Stimulated activated CD8-positive, alpha-beta memory T cell treated with anti-CD3 and anti-CD28 coated beads, Interleukin-12 subunit alpha, Interleukin-12 subunit beta, amount 100 ng/mL, for 4 hours (primary cell): Measurements from ENCODE around the gene GPATCH3.
"Not testable (repeated sequence)": the region's sequence is repeated elsewhere in the genome, so short reads cannot be mapped to it uniquely, and the experiment has no call there.

Source experiments
- DNase-seq: peaks from one replicate; pipeline ENCODE4 v3.0.0-alpha.2; 2020; ENCODE audit warnings: low read depth

GPATCH3 gene

DNA sequence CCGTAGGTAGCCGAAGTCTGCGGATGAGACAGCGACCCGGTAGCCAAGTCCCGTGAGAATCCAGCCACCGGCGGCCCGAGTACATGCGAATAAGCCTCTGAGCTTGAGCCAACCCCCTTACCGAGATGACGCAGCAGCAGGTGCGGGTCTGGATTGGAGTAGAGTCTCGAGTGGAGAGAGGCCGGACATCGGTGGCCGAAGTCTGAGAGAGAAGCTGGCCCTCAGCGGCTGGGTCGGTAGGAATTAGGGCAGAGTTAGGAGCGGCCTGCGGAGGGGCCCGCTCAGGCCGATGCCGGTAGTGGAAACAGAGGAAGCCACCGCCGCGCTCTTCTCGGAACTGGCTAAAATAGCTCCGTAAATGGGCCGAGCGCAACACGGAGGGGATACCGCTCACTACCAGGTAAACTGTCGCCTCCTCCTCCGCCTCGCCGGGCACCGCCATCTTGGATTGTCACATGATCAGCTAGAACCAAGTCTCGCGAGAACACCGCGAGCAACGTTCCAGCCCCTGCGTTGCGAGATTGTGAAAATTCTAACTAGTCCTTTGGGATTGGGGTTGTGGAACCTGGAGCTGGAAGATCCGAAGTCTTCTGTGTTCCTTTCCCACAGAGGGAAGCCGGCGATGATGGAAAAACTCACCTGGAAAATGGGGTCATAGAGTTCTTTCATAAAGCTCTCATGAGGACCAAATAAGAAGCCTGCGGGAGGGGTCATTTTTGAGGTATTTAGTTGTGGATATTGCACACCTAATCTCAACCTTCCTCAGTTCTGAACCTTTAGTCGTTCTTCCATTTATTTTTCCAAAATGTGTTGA is at the start of gene GPATCH3:
Gene GPATCH3, minus strand, starts transcription at position 467 of the 814 bp plus-strand sequence. Its CDS starts 25 bp downstream, at position 442.
- DNase-seq, result peak; percentile 69

GRCh38 chr1:26949926-26950319 is 49.7 kb upstream of the GPATCH3 start:
- no peak for DNase-seq

- no peak for DNase-seq
These were observed 49.1 kb upstream of the GPATCH3 start for GRCh38 chr1:26949266-26949925.

DNA sequence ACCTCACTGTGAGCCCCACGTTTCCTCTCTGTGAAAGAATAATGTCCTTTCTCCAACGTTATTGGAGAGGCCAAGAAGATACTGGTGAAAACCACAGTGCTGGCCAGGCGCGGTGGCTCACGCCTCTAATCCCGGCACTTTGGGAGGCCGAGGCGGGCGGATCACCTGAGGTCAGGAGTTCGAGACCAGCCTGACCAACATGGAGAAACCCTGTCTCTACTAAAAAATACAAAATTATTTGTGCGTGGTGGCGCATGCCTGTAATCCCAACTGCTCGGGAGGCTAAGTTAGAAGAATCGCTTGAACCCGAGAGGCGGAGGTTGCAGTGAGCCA is 48.4 kb upstream of the GPATCH3 start:
- DNase-seq, result not testable (repeated sequence)

- no peak for DNase-seq
These were observed 46.0 kb upstream of the GPATCH3 start for GRCh38 chr1:26946270-26946669.

DNA sequence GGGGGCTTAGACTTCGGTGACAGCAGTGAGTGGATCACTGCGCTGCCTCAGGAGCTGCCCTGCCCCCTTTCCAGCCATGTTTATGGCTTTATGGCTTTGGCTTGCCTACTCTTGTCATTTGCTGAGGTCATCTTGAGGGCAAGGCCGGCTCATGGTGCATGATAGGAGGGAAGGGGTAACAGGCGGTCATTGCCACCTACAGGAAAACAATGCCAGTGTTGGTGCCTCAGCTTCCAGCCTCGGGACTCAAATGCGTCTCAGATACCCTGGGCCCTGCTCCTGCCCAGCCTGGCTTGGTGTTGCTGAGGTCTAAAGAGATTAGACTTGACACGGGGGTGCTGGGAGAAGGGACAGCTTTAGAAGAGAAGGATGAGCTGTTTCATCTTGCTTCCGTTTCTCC is 45.5 kb upstream of the GPATCH3 start:
- DNase-seq, result no peak

DNA sequence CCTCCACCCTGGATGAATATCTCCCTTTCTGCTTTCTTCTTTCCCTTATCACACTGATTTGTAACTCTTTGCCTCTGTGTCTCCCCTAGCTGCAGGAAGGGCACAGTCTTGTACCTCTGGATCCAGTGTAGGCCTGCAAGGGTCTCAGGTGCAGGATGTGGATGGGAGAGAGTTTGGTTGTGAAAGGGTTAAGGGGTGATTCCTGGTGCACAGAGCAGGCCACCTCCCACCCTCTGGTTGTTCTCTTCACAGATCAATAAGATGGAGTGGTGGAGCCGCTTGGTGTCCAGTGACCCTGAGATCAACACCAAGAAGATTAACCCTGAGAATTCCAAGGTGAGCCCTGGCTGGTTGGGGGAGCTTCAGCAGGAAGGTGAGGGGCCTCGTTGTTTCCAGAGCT is 44.9 kb upstream of the GPATCH3 start:
- no peak for DNase-seq

GRCh38 chr1:26942656-26943055 is 42.4 kb upstream of the GPATCH3 start:
- DNase-seq, result no peak

DNA sequence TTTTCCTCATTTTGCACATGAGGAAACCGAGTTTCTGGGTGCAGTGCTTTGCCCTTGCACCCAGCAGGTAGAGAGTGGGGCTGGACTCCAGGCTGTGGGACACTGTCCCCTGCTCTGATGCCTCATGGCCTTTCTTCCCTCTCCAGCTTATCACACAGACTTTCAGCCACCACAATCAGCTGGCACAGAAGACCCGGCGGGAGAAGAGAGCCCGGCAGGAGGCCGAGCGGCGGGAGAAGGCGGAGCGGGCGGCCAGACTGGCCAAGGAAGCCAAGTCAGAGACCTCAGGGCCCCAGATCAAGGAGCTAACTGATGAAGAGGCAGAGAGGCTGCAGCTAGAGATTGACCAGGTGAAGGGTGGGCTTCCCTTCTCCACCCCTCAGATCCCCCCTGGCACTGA is 41.0 kb upstream of the GPATCH3 start:
- no peak for DNase-seq

DNA sequence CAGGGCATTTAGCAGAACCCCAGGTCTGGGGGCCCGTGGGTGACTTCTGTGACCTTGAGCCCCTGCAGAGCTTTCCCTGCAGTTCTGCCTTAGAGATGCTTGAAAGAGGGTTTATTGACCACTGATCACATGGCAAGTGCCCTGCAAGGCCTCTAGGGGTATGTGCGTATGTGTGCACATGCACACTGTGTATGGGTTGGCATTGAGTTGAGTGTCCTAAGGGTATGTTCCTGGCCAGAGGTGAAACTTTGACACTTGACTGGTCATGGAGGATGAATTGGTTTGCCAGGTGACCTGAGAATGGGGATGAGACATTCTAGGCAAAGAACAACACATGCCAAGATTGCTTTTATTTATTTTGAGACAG is 38.4 kb upstream of the GPATCH3 start:
- no peak for DNase-seq

DNA sequence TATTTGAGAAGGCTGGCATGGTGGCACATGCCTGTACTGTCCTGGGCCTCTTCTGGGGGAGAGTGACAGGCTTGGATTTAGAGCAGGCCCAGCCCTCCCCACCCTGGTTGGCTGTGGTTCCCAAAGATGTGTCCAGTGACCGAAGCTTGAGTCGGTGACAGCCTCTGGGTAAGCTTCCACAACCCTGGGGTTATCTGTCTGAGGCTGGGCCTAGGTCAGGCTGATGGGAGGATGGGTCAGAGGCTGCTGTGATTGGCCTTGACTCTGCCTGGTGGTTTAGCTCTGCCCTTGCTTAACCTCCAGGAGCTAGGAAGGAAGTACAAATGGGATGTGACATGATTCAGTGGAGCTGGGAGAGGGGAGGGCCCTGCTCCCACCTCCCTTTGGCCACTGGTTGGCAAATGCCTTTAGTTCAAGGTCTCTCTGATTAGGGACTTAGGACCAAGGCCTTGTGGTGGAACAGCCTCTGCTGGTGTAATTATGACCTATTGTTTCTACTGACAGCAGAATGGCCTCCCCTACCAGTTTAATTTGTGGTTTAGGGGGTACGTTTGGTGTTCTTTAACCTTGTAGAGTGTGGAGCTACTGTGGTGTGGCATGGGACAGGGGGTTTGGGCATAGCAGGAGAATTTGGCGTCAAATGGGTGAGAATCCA is 37.9 kb upstream of the GPATCH3 start:
- no peak for DNase-seq

GRCh38 chr1:26936823-26937222 is 36.6 kb upstream of the GPATCH3 start:
- no peak for DNase-seq

DNA sequence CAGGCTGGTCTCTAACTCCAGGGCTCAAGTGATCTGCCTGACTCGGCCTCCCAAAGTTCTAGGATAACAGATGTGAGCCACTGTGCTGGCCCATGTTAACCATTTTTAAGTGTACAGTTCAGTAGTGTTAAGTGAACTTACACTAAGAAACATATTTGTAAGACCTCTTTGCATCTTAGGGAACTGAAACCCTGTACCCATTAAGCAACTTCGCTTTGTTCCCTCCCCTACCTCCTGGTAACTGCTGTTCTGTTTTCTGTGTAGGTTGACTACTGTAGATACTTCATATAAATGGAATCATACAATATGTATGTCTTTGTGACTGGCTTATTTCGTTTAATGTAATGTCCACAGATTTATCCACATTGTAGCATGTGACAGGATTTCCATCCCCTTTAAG is 32.3 kb upstream of the GPATCH3 start:
- no peak for DNase-seq

DNA sequence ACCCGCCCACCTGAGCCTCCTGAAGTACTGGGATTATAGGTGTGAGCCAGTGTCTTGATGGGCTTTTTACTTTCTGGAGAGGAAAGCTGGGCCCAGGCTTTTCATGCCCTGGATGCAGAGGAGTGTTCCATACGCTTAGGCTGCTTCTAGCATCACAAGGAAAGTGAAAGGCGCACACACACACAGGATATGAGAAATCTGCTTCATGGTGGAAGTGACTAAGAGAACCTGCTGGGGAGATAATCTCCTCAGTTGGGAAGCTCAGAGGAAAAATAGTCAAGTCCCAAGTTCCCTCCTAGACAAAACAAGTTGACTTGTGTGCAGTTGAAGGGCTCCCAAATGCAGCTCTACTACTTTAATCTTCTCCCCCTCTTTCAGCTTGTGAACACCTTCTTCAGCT is 23.4 kb upstream of the GPATCH3 start:
- no peak for DNase-seq

DNA sequence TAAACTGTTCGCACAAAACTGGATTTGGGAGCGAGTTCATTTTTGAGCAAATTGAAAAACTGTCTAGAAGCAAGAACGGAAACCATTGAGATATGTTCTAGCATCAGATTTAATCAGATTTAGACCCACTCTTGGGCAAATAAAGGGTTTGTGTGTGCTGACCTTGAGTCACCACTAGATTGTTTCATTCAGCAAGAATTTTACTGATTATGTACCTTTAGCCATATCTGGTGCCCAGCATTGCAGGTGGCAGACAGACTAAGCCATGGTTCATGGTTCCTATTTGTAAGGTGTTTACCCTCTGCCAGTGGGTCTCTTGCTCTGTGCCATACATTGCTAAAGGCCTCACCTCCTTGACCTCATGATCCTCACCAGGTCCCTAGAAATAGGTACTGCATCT is 22.6 kb upstream of the GPATCH3 start:
- DNase-seq, result no peak

- no peak for DNase-seq
These were observed 22.1 kb upstream of the GPATCH3 start for GRCh38 chr1:26922431-26922729.

DNA sequence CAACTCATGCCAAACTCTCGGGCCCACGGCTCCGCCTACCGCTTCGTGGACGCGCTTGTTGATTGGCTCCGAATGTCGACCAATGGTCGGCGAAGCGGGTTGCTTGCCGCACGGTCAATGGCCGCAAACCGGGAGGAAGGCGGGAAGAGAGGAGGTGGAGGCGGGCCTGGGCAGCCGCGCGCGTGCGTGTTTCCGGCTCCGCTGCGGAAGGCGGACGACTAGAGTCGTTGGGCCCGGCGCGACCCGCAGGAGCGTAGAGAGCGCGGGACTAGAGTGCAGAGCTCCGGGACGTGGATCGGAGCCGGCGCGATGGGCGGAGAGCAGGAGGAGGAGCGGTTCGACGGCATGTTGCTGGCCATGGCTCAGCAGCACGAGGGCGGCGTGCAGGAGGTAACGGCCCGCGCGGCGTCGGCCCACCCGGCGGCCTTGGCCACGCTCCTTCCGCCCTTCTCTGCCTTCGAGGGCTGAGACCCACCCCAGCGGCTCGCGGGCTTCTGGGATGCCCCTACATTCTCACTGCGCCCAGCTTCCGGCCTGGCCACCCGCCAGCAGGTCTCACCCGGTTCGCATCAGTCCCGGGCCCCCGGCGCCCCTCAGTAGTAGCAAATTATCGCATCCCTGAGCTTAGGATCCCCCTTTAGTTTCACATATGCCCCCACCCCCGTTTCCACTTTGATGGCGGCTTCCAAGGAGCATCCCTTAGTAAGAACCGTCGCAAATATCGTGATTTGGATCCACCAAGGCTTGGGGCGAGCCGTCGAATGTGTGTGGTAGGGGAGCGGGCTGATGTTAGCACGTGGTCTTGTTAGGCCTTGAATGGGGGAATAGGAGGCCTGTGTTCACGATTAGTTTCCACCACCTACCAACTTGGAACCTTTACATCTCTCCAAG is 21.5 kb upstream of the GPATCH3 start, which contains the start of gene NUDC:
Gene NUDC, plus strand, starts transcription at position 204 of the 891 bp plus-strand sequence. Its CDS starts 106 bp downstream, at position 310.
- DNase-seq, result peak; percentile 88

- no peak for DNase-seq
These were observed 20.9 kb upstream of the GPATCH3 start for GRCh38 chr1:26921126-26921539.

GRCh38 chr1:26915204-26915842 is 15.1 kb upstream of the GPATCH3 start:
- DNase-seq, result no peak

- no peak for DNase-seq
These were observed 13.7 kb upstream of the GPATCH3 start, which contains the start of gene NR0B2 for GRCh38 chr1:26913754-26914619. Gene NR0B2 (minus strand): TSS chr1:26913975. CDS start chr1:26913940, 35 bp downstream.

DNA sequence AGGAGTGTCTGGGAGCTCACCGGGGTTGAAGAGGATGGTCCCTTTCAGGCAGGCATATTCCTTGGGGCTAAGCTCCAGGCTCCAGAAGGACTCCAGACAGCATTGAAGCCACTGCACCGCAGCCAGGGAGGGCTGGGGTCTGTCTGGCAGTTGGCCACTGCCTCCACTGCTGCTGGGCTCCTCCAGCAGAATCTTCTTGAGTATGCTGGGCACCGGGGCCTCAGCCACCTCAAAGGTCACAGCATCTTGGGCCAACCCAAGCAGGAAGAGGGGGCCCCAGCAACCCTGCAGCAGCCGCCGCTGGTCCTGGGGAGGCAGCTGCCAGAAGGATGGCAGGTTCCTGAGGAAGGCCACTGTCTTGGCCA is 13.1 kb upstream of the GPATCH3 start:
- no peak for DNase-seq
